Activated T-helper 17 cell treated with anti-CD3 and anti-CD28 coated beads, Interleukin-2, amount 50 U/mL, for 72 hours (primary cell): Measurements from ENCODE around the gene NFKBIE. TPM values are rescaled to one million over a fixed set of nuclear protein-coding genes. Genes with fewer than 3 reads are reported as not detected.

Experiments used
- ATAC-seq: fragments of 150-1000 bp; cut with Tn5 transposase; replicated peaks from 2 replicates; pipeline ENCODE4 v1.10.0; 2021; ENCODE audit warnings: mild to moderate bottlenecking, moderate library complexity
- H3K27ac Mint-ChIP-seq: one replicate; pipeline ENCODE4 v1.8.0; 2022; ENCODE audit warnings: mixed read lengths
- H3K27me3 Mint-ChIP-seq: one replicate; pipeline ENCODE4 v1.8.0; 2022; ENCODE audit warnings: mixed read lengths
- H3K36me3 Mint-ChIP-seq: one replicate; pipeline ENCODE4 v1.8.0; 2022; ENCODE audit warnings: low read depth, mild to moderate bottlenecking, mixed read lengths
- H3K4me1 Mint-ChIP-seq: one replicate; pipeline ENCODE4 v1.8.0; 2022; ENCODE audit warnings: mixed read lengths
- H3K4me3 Mint-ChIP-seq: one replicate; pipeline ENCODE4 v1.8.0; 2022; ENCODE audit warnings: mild to moderate bottlenecking, mixed read lengths
- H3K9me3 Mint-ChIP-seq: one replicate; pipeline ENCODE4 v1.8.0; 2022; ENCODE audit warnings: mixed read lengths
- total RNA-seq, 2 donors: library from RNA; stranded (reverse); gene quantifications; one replicate each; pipeline ENCODE4 v1.2.3, GENCODE V29; 2022

The NFKBIE gene
- total RNA-seq, 2 donors from 2014 or later = 20.5 to 26.9 TPM

DNA sequence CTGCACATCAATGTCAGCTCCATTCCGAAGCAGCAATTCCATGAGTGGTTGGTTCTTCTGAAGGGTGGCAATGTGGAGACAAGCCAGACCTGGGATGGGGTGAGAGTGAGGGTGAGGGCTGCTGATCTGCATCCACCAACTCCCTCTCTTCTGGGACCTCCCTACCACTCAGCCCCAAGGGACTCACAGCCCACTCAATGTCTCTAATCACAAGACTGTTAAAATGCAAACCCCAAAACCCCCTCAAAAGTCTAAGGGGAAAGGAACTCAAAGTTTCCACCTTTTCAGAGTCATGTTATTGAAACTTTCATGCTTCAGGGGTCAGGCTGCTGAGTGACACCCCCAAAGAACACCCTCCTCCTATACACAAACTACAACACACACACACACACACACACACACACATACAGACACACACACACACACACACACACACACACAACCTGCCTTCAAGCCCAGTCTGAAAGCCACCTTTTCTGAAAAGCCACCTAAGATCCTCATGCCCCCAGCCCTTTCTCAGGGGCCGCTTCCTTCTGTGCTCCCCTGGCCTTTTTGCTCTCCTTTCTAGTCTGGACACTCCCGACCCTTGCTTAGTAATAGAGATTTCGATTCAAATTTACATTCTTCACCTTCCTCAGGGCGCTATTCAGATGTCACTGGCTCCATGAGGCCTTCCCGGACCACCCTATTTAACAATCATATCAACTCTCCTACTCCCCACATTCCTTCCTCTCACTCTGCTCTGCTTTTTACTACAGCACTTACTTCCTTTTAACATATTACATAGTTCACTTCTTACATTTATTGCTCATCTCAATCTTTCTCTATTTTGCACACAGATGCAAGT is 4.7 kb downstream of the NFKBIE start:
- no peak for ATAC-seq
- Mint-ChIP-seq H3K4me1 (peaks cover 32% of the 10 kb centered on the region), H3K4me3 (peak overlapping the region; percentile 92)

DNA sequence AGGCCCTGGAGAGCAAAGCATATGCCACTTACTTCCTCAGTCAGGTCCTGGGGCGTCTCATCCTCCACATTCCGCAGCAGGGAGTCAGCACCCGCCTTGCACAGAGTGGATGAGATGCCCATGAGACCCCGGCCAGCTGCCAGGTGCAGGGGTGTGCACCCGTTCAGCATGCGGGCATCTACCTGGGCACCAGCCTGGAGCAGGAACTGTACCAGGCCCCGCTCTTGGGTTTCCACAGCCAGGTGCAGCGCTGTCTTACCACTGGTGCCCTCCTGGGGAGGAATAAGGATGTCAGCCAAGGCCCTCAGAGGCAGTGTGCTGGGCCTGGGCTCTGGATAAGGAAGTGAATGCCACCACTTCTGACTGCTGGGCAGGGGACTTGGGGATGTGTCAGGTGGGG is 5.3 kb downstream of the NFKBIE start:
- H3K27ac Mint-ChIP-seq = no peak overlapping the region
- no peak for ATAC-seq
- no peaks in the 10 kb centered on the region for H3K9me3 Mint-ChIP-seq
- H3K4me1 Mint-ChIP-seq = peaks cover 39% of the 10 kb centered on the region
- no peaks in the 10 kb centered on the region for H3K27me3 Mint-ChIP-seq
- H3K4me3 Mint-ChIP-seq = no peak overlapping the region
- H3K36me3 Mint-ChIP-seq = peaks cover 91% of the 10 kb centered on the region

More for the DNA sequence above, 4.7 kb downstream of the NFKBIE start:
- Mint-ChIP-seq H3K27ac (peak overlapping the region; percentile 7), H3K9me3 (no peaks in the 10 kb centered on the region), H3K36me3 (peaks cover 85% of the 10 kb centered on the region), H3K27me3 (no peaks in the 10 kb centered on the region)

DNA sequence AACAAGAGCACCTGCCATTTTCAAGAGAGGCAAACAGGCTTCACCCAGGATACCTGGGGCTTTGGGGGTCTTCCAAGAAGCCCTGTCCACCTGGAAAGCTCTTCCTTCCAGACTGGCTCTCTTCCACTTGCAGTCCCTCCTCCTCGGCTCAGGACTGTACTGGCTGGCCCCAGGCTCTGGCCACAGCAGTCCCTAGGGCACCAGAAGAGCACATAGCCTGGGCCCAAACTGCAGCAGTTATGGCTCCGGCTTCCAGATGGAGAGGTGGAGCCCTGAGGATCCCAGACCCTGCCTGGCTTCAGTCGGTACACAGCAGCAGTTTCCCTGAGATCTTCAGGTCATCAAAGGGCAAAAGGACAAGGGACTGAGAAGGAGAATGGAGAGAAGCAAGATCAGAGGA is 6.4 kb downstream of the NFKBIE start:
- H3K36me3 Mint-ChIP-seq = peaks cover 91% of the 10 kb centered on the region
- no peaks in the 10 kb centered on the region for H3K9me3 Mint-ChIP-seq
- no peak for ATAC-seq
- peak overlapping the region; percentile 86 for H3K27ac Mint-ChIP-seq
- H3K27me3 Mint-ChIP-seq = no peaks in the 10 kb centered on the region
- peak overlapping the region; percentile 87 for H3K4me3 Mint-ChIP-seq
- peaks cover 48% of the 10 kb centered on the region for H3K4me1 Mint-ChIP-seq

DNA sequence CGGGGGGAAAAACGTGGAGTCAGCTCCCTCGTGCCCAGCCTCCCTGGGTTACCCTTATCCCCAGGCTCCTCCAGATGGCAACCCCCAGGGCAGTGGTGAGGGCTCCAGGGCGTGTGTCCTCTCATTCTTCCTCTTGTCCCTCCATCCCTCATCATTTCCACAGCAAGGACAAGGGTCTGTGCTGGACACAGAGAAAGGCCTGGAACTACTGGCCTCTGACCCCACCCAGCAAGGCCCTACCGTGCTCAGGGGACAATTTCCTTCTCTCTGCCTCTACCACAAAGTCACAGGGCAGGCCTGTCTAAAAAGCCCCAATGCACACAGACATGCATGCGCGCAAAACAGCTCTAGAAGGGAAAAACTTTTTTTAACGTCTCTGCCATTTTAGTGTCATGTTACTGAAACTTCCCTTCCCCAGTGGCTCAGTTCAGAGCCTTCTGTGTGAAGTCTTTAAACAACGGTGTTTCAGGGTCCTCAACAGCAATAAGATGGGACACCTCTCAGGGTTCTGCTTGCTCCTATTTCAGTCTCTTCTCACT is 7.0 kb downstream of the NFKBIE start:
- Mint-ChIP-seq H3K36me3 (peaks cover 91% of the 10 kb centered on the region), H3K4me1 (peaks cover 53% of the 10 kb centered on the region), H3K4me3 (peak overlapping the region; percentile 87), H3K27me3 (no peaks in the 10 kb centered on the region), H3K27ac (peak overlapping the region; percentile 86), H3K9me3 (no peaks in the 10 kb centered on the region)
- ATAC-seq = no peak

DNA sequence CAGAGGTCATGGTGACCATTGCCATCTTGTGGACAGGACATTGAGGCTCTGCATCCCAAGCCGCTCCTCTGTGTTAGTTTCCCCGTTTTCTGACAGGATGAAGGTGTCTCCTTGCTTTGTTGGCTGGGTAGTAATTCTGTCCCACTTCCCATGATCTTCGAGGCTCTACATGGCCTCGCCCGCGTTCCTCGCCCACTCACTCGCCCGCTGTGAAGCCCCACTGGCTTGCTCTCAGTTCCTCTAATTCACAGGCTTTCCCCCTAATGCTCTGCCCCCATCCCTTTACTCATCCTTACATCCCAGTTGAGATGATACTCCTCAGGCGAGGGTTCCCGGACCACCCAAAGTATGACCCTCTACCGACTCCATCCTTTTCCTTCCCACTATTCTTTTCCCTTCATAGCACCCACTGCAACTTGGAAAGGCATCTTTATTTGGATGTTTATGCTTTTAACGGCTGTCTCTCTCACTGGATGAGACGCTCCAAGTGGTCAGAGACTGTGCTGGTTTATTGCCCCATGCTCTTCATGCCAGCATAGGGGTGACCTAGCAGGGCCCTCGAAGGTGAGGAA is 7.5 kb downstream of the NFKBIE start:
- no peaks in the 10 kb centered on the region for H3K27me3 Mint-ChIP-seq
- peak overlapping the region; percentile 87 for H3K4me3 Mint-ChIP-seq
- peak overlapping the region; percentile 86 for H3K27ac Mint-ChIP-seq
- H3K36me3 Mint-ChIP-seq = peaks cover 91% of the 10 kb centered on the region
- peaks cover 58% of the 10 kb centered on the region for H3K4me1 Mint-ChIP-seq
- no peak for ATAC-seq
- H3K9me3 Mint-ChIP-seq = no peaks in the 10 kb centered on the region

DNA sequence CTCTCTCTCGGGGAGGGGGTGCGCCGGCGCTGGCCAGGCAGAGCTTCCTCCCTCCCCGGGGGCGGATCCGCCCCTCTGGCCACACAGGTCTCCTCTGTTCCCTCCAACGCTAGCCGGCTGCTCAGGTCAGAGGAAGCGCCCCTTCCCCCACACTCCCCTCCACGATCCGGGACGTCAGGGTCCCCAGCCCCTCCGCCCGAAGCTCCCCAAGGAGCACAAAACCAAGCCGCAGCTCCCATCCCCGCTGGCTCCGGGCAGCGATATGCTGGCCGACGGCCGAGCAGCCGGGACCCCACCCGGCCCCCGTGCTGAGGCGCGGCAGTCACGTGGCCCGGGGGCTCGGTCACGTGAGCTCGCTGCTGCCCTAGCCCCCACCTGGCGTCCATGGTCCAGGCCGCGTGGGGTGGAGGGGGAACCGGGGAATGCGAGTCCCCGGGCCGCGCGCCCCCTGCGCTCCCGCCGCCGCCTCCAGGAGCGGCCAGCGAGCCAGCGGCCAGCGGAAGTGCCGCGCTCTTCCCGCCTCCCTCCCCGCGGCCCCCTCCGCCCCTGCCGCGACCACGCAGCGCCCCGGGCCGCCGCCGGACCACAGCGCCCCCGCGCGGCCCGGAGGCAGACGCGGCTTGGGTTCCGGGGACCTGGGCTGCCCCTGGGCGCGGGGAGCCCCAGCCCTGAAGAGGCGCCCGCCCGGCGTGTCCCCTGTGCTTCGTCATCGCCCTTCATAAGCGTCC is 8.2 kb downstream of the NFKBIE start, which contains the start of gene SLC35B2:
SLC35B2 (minus strand) TSS at position 504 of the 728 bp plus-strand sequence; CDS start at position 386, 118 bp downstream.
- H3K27ac Mint-ChIP-seq = peak within 1 kb of the TSS; percentile 90
- H3K27me3 Mint-ChIP-seq = no peaks in the 10 kb centered on the region
- peaks cover 54% of the 10 kb centered on the region for H3K4me1 Mint-ChIP-seq
- peaks cover 91% of the 10 kb centered on the region for H3K36me3 Mint-ChIP-seq
- peak within 1 kb of the TSS; percentile 87 for H3K4me3 Mint-ChIP-seq
- H3K9me3 Mint-ChIP-seq = no peaks in the 10 kb centered on the region
- ATAC-seq = peak; percentile 80

DNA sequence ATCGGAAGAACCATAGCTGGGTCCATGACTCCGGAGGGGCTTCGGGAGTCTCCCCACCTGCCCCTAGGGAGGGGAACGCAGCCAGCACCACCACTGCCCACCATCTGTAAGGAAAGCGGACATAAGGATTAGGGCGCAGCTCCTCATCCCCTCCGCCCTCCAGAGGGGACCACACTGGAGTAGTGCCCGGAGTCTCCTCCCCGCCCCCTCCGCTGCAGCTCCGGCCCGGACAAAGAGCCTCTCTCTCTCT is 8.7 kb downstream of the NFKBIE start:
- Mint-ChIP-seq H3K4me3 (peak overlapping the region; percentile 87), H3K9me3 (no peaks in the 10 kb centered on the region), H3K27ac (peak overlapping the region; percentile 90), H3K4me1 (peaks cover 59% of the 10 kb centered on the region), H3K27me3 (no peaks in the 10 kb centered on the region), H3K36me3 (peaks cover 91% of the 10 kb centered on the region)
- no peak for ATAC-seq

DNA sequence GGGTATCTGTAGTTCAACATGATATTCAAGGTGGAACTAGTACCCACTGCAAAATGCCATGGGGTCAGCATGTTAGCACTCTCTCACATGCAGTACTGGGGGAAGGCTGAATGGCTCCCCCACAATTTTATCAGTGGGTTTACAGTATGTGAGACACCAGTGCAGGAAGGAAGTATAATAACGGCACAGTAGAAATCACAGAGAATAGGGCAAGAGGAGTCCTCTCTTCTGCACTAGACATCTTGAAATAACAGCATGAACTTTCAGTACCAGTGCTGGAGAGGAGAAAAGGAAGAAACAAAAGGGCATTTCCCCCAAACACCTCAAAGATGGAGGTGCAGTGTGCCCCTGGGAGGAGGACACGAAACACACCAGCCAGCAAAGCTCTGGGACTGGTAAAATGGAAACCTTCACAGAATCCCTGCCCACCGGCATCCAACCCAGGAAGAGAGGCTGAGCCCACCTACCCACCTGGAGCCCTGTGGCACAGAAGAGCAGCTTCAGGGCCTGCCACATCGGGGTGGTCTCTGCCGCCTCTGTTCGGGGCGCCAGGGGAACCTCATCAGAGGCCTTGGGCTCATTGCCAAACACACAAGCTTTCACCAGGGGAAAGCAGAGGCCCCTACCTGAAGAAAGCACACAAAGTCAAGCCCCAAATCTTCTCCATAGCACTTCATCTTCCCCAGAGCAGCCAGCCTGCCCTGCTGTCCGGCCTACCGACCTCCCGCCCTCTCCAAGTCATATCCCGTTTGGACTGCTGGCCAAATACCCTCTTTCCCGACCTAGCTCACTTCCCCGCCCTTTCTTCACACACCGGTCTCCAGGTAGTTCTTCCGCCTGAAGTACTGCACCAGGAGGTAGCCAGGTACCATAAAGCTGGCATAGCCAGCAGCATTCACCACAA is 9.2 kb downstream of the NFKBIE start:
- H3K27me3 Mint-ChIP-seq = no peaks in the 10 kb centered on the region
- H3K4me1 Mint-ChIP-seq = peaks cover 60% of the 10 kb centered on the region
- peak overlapping the region; percentile 90 for H3K27ac Mint-ChIP-seq
- H3K9me3 Mint-ChIP-seq = no peaks in the 10 kb centered on the region
- no peak for ATAC-seq
- H3K4me3 Mint-ChIP-seq = peak overlapping the region; percentile 87
- peaks cover 91% of the 10 kb centered on the region for H3K36me3 Mint-ChIP-seq

DNA sequence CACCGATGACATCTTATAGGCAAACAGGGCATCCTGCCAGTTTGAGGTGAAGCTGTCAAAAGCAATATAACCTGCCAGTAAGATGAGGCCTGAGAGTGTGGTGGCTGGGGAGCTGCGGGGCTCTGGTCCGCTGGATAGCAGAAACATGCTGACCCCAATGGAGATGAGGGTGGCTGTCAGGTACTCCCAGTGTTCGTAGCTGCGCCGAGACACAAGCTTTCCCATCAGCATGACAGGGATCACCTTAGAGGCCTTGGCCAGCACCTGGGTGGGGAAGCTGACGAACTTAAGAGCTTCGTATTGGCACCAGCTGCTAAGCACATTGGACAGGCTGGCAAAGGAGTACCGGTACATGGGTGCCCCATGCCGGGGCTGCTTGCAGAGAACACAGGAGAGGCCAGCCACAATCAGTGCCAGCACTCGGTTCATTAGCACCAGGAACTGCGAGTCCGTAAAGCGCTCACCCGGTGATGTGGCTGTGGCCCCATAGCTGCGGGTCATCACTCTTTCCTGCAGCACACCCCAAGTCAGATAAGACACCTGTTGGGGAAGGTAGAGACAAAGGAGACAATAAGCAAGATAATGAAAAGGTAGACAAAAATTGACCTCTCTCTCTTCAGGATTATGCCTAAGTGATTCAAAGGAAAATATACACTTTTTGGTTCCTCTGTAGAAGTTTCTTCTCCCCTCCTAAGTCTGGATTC is 10.1 kb downstream of the NFKBIE start:
- H3K36me3 Mint-ChIP-seq = peaks cover 91% of the 10 kb centered on the region
- no peak for ATAC-seq
- no peaks in the 10 kb centered on the region for H3K27me3 Mint-ChIP-seq
- H3K27ac Mint-ChIP-seq = peak overlapping the region; percentile 90
- peaks cover 62% of the 10 kb centered on the region for H3K4me1 Mint-ChIP-seq
- H3K9me3 Mint-ChIP-seq = no peaks in the 10 kb centered on the region
- H3K4me3 Mint-ChIP-seq = peak overlapping the region; percentile 87

DNA sequence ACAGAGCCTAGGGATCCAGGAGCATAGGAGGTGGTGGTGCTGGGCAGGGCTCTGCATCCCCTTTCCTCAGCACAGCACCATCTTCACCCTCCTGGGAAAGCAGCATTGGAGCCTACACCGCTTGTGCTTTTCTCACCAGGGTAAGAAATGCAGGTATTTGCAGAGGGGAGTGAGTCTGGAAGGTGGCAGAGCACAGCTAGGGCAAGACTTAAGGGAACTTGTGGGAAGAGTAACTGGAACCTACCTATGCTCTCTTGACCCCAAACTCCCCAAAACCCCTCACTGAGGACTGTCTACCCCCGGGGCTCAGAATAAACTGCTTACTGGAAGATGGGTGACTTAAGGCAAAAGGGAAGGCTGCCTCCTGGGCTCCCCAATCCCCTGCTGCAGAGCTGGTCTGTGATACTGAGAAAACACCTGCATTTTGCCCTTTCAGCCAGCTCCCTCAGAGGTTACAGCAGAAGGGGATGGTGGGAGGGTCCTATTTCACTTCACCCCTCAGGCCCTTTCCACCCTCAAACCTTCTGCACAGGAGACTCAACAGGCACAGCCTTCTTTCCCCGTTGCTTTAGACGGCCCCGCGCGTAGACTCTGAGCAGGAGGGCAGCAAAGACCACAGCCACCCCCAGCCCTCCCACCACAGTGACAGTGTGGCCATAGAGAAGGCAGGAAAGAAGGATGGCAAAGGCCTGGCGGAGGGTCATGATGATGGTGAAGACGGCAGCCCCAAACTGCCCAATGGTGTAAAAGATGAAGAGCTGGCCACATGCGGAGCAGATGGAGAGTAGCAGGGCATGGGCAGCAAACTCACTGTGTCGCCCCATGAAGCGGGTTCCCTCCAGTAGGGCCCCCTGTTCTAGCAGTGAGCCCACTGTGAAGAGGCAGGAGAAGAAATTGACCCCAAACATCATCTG is 10.9 kb downstream of the NFKBIE start:
- Mint-ChIP-seq H3K9me3 (no peaks in the 10 kb centered on the region), H3K27ac (peak overlapping the region; percentile 90), H3K27me3 (no peaks in the 10 kb centered on the region), H3K4me3 (peak overlapping the region; percentile 87), H3K4me1 (peaks cover 70% of the 10 kb centered on the region), H3K36me3 (peaks cover 91% of the 10 kb centered on the region)
- ATAC-seq = no peak

DNA sequence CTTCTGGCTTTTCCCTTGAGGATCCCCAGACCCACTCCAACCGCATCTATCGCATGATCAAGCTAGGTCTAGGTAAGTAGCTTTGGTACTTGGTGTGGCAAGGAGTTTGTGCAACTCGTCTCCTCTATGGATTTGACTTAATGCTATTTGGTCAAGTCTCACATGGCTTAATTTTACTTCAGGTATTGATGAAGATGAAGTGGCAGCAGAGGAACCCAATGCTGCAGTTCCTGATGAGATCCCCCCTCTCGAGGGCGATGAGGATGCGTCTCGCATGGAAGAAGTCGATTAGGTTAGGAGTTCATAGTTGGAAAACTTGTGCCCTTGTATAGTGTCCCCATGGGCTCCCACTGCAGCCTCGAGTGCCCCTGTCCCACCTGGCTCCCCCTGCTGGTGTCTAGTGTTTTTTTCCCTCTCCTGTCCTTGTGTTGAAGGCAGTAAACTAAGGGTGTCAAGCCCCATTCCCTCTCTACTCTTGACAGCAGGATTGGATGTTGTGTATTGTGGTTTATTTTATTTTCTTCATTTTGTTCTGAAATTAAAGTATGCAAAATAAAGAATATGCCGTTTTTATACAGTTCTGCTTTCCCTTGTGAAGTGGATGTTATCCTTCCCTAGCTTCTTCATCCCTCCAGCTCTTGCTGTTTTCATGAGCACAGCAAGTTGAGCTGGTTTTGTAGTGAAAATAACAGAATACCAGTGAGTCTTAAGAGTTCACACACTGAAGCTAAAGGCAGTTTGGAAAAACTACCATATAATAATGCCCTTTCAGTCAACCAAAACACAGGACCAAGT is 11.8 kb downstream of the NFKBIE start:
- peak overlapping the region; percentile 99 for H3K27ac Mint-ChIP-seq
- no peaks in the 10 kb centered on the region for H3K9me3 Mint-ChIP-seq
- peaks cover 92% of the 10 kb centered on the region for H3K36me3 Mint-ChIP-seq
- peaks cover 75% of the 10 kb centered on the region for H3K4me1 Mint-ChIP-seq
- H3K27me3 Mint-ChIP-seq = no peaks in the 10 kb centered on the region
- peak overlapping the region; percentile 87 for H3K4me3 Mint-ChIP-seq
- ATAC-seq = no peak
